Bronchial epithelial cell (primary cell): ENCODE data around the gene IFIT1. TPM values are rescaled to one million over a fixed set of nuclear protein-coding genes. Genes with fewer than 3 reads are reported as not detected.
"Not testable (repeated sequence)": the region's sequence is repeated elsewhere in the genome, so short reads cannot be mapped to it uniquely, and the experiment has no call there.

Source experiments
- DNase-seq: peaks from one replicate; pipeline ENCODE4 v3.0.0-alpha.2; 2010; ENCODE audit warnings: low read depth
- FAIRE-seq: peaks from 2 replicates; lab custom pipeline; 2011; peaks lifted over from hg19 to GRCh38; lab: Jason Lieb, UNC
- H3K27me3 ChIP-seq: 2 replicates; pipeline ENCODE4 v1.5.1; 2011; ENCODE audit warnings: low read length; ENCODE audit not compliant: control insufficient read depth, insufficient read depth
- H3K36me3 ChIP-seq: 2 replicates; pipeline ENCODE4 v1.5.1; 2011; ENCODE audit warnings: low read length; ENCODE audit not compliant: control insufficient read depth, insufficient read depth
- H3K4me3 ChIP-seq: 2 replicates; pipeline ENCODE4 v1.5.1; 2011; ENCODE audit warnings: mild to moderate bottlenecking, low read depth, low read length, control low read depth
- CTCF ChIP-seq: IDR thresholded peaks from 2 replicates; pipeline ENCODE4 v1.5.1; 2011; ENCODE audit warnings: mild to moderate bottlenecking, moderate library complexity, low read length, control low read depth, inconsistent platforms; ENCODE audit not compliant: insufficient read depth, severe bottlenecking
- total RNA-seq: library from RNA; depleted of rRNA; stranded (reverse); fragments of >200 nt; gene quantifications from 2 replicates; pipeline ENCODE4 v1.2.1, GENCODE V29; 2014

The IFIT1 gene
- total RNA-seq, 1 donor from 2014 or later = 0.26 TPM

- Histone ChIP-seq H3K4me3 (no peak overlapping the region), H3K27me3 (no peaks in the 10 kb centered on the region), H3K36me3 (no peaks in the 10 kb centered on the region)
- FAIRE-seq (peak; percentile 86), DNase-seq (no peak)
- TF ChIP-seq CTCF = no peak
These were observed 5.8 kb downstream of the IFIT1 start for GRCh38 chr10:89398003-89398749.

GRCh38 chr10:89399956-89400355, 7.5 kb downstream of the IFIT1 start:
- no peaks in the 10 kb centered on the region for H3K27me3 ChIP-seq
- FAIRE-seq (no peak), DNase-seq (no peak)
- H3K36me3 ChIP-seq = no peaks in the 10 kb centered on the region
- TF ChIP-seq CTCF = no peak
- H3K4me3 ChIP-seq = no peak overlapping the region

GRCh38 chr10:89403043-89403442, 10.6 kb downstream of the IFIT1 start:
- Histone ChIP-seq H3K4me3 (no peak overlapping the region), H3K27me3 (no peaks in the 10 kb centered on the region), H3K36me3 (no peaks in the 10 kb centered on the region)
- no peak for FAIRE-seq
- no peak for TF ChIP-seq CTCF
- DNase-seq = no peak

GRCh38 chr10:89404104-89405047, 12.0 kb downstream of the IFIT1 start:
- FAIRE-seq = peak; percentile 7
- DNase-seq = no peak
- Histone ChIP-seq H3K36me3 (no peaks in the 10 kb centered on the region), H3K27me3 (no peaks in the 10 kb centered on the region), H3K4me3 (no peak overlapping the region)
- TF ChIP-seq CTCF = no peak

GRCh38 chr10:89406178-89406577, 13.8 kb downstream of the IFIT1 start:
- not testable (repeated sequence) for H3K36me3 ChIP-seq, FAIRE-seq, H3K27me3 ChIP-seq, H3K4me3 ChIP-seq, DNase-seq

- DNase-seq, FAIRE-seq, H3K27me3 ChIP-seq, H3K4me3 ChIP-seq, H3K36me3 ChIP-seq: not testable (repeated sequence)
These were observed 15.4 kb downstream of the IFIT1 start for GRCh38 chr10:89407792-89408191.

GRCh38 chr10:89409282-89409681, 16.9 kb downstream of the IFIT1 start:
- not testable (repeated sequence) for FAIRE-seq, H3K4me3 ChIP-seq, DNase-seq, H3K27me3 ChIP-seq, H3K36me3 ChIP-seq

GRCh38 chr10:89410551-89410950, 18.1 kb downstream of the IFIT1 start:
- H3K36me3 ChIP-seq, DNase-seq, H3K4me3 ChIP-seq, H3K27me3 ChIP-seq, FAIRE-seq: not testable (repeated sequence)

GRCh38 chr10:89411135-89411534, 18.7 kb downstream of the IFIT1 start:
- H3K4me3 ChIP-seq, FAIRE-seq, H3K27me3 ChIP-seq, H3K36me3 ChIP-seq, DNase-seq: not testable (repeated sequence)

- H3K27me3 ChIP-seq, FAIRE-seq, H3K4me3 ChIP-seq, DNase-seq, H3K36me3 ChIP-seq: not testable (repeated sequence)
These were observed 19.9 kb downstream of the IFIT1 start for GRCh38 chr10:89412276-89412675.
